ENCODE data around the gene MTG1.

DNA sequence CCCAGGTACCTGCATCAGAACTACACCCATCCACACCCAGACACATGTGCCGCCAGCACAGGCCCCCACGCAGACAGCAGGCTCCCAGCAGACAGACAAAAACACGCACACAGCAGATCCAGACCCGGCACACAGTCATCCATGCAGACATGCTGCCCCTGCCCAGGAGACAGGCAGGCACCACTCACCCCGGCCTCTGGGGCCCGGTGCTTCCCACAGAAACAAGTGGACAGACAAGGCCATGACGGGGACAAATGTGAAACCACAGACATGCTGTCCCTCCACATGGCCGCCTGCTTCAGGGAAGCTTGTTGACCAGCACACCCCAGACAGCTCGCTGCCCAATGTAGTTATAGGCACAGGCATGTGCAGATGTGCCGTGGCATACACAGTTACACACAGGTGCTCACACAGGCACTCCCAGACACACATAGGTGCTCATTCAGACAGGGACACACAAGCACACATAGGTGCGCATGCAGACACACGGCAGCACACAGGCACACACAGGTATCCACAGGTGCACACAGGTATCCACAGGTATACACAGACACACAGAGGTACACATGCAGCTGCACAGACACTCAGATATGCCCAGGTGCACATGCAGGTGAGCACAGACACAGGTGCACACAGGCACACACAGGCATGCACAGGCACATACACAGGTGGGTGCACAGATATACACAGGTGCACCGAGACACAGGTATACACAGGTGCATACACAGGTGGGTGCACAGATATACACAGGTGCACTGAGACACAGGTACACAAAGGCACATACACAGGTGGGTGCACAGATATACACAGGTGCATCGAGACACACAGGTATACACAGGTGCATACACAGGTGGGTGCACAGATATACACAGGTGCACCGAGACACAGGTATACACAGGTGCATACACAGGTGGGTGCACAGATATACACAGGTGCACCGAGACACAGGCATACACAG, 49.3 kb downstream of the MTG1 start:
- TF ChIP-seq, protein P1, sequence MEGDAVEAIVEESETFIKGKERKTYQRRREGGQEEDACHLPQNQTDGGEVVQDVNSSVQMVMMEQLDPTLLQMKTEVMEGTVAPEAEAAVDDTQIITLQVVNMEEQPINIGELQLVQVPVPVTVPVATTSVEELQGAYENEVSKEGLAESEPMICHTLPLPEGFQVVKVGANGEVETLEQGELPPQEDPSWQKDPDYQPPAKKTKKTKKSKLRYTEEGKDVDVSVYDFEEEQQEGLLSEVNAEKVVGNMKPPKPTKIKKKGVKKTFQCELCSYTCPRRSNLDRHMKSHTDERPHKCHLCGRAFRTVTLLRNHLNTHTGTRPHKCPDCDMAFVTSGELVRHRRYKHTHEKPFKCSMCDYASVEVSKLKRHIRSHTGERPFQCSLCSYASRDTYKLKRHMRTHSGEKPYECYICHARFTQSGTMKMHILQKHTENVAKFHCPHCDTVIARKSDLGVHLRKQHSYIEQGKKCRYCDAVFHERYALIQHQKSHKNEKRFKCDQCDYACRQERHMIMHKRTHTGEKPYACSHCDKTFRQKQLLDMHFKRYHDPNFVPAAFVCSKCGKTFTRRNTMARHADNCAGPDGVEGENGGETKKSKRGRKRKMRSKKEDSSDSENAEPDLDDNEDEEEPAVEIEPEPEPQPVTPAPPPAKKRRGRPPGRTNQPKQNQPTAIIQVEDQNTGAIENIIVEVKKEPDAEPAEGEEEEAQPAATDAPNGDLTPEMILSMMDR (optimal IDR thresholded peaks at IDR 0.05 in 1 of 3, IDR thresholded peaks at IDR 0.05 in 1 of 3, conservative IDR thresholded peaks at IDR 0.05 in 1 of 3; ENCODE audit: extremely low read depth in 1 of 3, insufficient read depth in 2 of 3, low read length in 3 of 3) = no peak
- no peak for TF ChIP-seq EZH2 (IDR thresholded peaks at IDR 0.05; ENCODE audit: low read length)

All from keratinocyte (primary cell).